ENCODE results near the gene NEU2. TPM values are rescaled to one million over a fixed set of nuclear protein-coding genes. Genes with fewer than 3 reads are reported as not detected.
A peak's percentile ranks its signal among the peaks of the same experiment; 100 is the strongest.

The NEU2 gene
- total RNA-seq, 4 donors from 2014 or later = not detected

- in situ Hi-C loops (cut with MboI; ENCODE audit: low sequenced_read_pairs in 4 of 4) (no loop called here), intact Hi-C loops (cut with DNase I; ENCODE audit: low total_unique reads) (no loop called here)
- Histone ChIP-seq H3K36me3 (no peaks in the 10 kb centered on the region), H3K4me1 (no peaks in the 10 kb centered on the region), H3K4me3 (no peak overlapping the region), H3K27ac (no peak overlapping the region), H3K9me3 (no peaks in the 10 kb centered on the region), H3K27me3 (no peaks in the 10 kb centered on the region)
- TF ChIP-seq CTCF (IDR thresholded peaks at IDR 0.05 in 4 of 5, conservative IDR thresholded peaks at IDR 0.05 in 1 of 5) (no peak), POLR2A (IDR thresholded peaks at IDR 0.05) (no peak)
- DNase-seq (peak in 1 of 2 donors; percentile 29), ATAC-seq (peak in 1 of 2 donors; percentile 62)
These were observed 33.1 kb upstream of the NEU2 start for GRCh38 chr2:232999354-232999753.

- in situ Hi-C loops (cut with MboI; ENCODE audit: low sequenced_read_pairs in 4 of 4) = no loop called here
These were observed 31.4 kb upstream of the NEU2 start for GRCh38 chr2:233000886-233001750.

GRCh38 chr2:233002829-233003657 is 29.4 kb upstream of the NEU2 start:
- no peak for ATAC-seq
- DNase-seq = no peak
- Histone ChIP-seq H3K4me1 (no peaks in the 10 kb centered on the region), H3K9me3 (no peaks in the 10 kb centered on the region), H3K27ac (no peak overlapping the region), H3K36me3 (no peaks in the 10 kb centered on the region), H3K4me3 (no peak overlapping the region), H3K27me3 (no peaks in the 10 kb centered on the region)
- TF ChIP-seq CTCF (IDR thresholded peaks at IDR 0.05 in 4 of 5, conservative IDR thresholded peaks at IDR 0.05 in 1 of 5) = no peak
- no peak for TF ChIP-seq POLR2A (IDR thresholded peaks at IDR 0.05)
- intact Hi-C loops (cut with DNase I; ENCODE audit: low total_unique reads) (no loop called here), in situ Hi-C loops (cut with MboI; ENCODE audit: low sequenced_read_pairs in 4 of 4) (no loop called here)

More at GRCh38 chr2:233000886-233001750, 31.4 kb upstream of the NEU2 start:
- no peaks in the 10 kb centered on the region for H3K27me3 ChIP-seq
- H3K4me1 ChIP-seq = no peaks in the 10 kb centered on the region
- no peak overlapping the region for H3K4me3 ChIP-seq
- no peaks in the 10 kb centered on the region for H3K36me3 ChIP-seq
- no peak for ATAC-seq
- TF ChIP-seq CTCF (IDR thresholded peaks at IDR 0.05 in 4 of 5, conservative IDR thresholded peaks at IDR 0.05 in 1 of 5) (no peak), POLR2A (IDR thresholded peaks at IDR 0.05) (no peak)
- DNase-seq = no peak
- intact Hi-C loops (cut with DNase I; ENCODE audit: low total_unique reads) = no loop called here
- no peaks in the 10 kb centered on the region for H3K9me3 ChIP-seq
- no peak overlapping the region for H3K27ac ChIP-seq

- Histone ChIP-seq H3K27ac (no peak overlapping the region), H3K36me3 (no peaks in the 10 kb centered on the region), H3K4me3 (no peak overlapping the region), H3K9me3 (no peaks in the 10 kb centered on the region), H3K4me1 (no peaks in the 10 kb centered on the region), H3K27me3 (no peaks in the 10 kb centered on the region)
- TF ChIP-seq CTCF (IDR thresholded peaks at IDR 0.05 in 4 of 5, conservative IDR thresholded peaks at IDR 0.05 in 1 of 5) (no peak), POLR2A (IDR thresholded peaks at IDR 0.05) (no peak)
- intact Hi-C loops (cut with DNase I; ENCODE audit: low total_unique reads) = no loop called here
- no peak for ATAC-seq
- no peak for DNase-seq
- in situ Hi-C loops (cut with MboI; ENCODE audit: low sequenced_read_pairs in 4 of 4) = no loop called here
These were observed 28.6 kb upstream of the NEU2 start for GRCh38 chr2:233003658-233004555.
